TTC549 (cell line): ENCODE measurements around the gene FAM3D.

Experiments used
- FAIRE-seq: peaks from 2 replicates; lab custom pipeline; 2012; peaks lifted over from hg19 to GRCh38; lab: Jason Lieb, UNC

The FAM3D gene

DNA sequence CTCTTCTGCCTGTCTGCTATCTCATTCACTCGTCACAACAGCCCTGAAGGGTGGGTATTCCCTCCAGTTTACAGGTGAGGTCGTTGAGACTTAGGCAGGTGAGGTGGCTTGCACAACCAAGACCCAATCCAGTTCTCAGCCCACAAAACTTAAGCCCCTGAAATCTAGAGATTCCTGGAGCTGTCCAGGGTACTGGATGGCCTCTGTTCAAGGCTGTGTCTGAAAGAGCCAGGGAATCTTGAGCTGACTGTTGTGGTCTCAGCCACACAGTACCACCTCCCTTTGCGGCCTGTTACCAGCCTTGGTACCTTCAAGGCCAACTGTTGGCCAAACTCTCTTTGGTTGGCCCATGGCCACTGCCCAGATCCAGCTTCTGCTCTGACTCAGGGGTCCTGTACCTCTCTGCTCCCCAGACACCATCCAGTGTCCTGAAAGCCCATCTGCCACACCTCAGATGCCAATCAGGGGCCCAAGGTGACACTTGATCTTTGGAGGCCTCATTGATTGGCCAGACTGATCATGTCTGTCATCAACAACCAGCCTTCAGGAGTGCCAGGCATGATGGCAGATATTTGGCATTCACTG lies 78.5 kb downstream of the FAM3D start:
- FAIRE-seq: no peak

DNA sequence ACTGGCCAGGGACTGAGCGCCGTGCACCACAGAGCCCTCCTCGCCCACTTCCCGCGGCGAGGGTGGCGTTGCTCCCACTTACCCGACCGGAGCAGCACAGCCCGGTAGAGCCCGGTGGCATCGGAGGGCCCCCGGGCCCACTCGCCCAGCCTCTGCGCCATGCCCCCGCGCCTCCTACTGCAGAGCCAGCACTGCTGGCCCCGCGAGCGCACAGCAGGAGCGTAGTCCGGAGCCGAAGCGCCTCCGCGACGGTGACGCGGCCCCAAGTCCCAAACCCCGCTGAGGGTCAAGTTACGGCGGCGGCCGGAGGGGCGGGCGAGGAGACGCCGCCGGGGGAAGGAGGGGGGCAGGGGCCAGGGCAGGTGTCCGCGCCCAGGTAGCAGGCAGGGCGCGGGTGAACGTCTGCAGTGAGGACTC lies 79.8 kb downstream of the FAM3D start:
- FAIRE-seq: no peak

DNA sequence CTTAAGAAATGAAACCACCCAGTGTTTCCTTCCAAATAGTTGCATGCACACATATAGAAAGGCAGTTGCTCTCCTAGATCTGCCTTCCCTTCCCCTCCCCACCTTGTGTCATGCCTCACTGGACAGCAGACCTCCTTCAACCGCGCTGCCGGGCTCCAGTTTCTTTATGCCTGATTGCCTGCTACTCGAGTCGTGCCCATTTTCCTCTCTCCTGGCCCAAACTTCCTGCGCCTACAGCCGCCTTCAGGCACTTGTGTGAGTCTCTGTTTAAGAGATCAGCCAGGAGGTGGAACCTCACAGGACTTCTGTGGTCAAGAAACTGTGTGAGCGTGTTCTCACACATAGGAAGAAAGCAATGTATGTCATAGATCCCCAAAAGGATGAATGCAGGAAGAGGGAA lies 80.6 kb downstream of the FAM3D start:
- no peak for FAIRE-seq

DNA sequence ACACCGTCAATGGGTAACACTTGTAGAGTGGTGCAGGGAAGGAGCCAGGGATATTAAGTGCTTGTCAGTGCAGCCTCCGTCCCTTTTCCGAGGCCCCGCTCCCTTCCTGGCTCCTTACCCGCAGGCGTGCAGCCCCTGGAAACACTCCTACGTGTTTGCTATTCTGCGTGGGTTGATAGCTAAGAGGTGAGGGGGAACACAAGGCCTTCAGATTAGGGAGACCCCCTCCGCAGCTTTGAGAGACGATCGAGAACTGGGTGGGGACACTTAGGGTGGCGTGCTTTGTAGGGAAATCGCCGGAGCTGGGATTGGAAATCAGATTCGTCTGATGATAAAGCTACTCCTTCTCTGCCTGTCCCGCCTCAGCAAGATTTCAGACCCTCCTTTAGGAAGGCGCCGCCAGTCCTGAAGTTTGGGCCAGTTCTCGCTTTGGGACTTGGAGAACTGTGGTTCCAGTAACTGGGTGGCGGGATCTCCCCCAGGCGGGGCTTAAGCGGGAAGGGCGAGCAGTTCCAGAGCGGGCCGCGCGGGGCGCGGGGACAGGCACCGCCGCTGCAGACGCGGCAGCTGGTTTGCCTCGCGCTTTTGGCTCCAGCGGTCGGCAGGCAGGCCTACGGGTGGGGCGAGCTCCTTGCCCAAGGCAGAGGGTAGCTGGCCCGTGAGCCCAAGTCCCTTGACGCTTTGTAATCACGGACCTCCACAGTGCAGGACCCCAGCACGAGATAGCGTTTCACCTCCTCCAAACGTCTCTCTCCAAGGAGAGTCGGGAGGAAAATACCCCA lies 81.4 kb downstream of the FAM3D start:
- no peak for FAIRE-seq

DNA sequence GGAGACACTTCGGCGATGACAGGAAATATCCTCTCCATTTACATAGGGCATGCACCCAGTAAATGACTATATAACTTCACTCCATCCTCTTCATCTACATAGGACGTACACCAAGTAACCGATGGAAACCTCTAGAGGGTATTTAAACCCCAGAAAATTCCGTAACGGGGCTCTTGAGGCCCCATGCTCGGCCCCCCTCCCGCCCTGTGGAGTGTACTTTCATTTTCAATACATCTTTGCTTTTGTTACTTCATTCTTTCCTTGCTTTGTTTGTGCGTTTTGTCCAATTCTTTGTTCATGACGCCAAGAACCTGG lies 81.9 kb downstream of the FAM3D start:
- no peak for FAIRE-seq
